GM19328 (cell line): ENCODE data around the gene BIN1.

ENCODE experiments used
- ATAC-seq: cut with Tn5 transposase; IDR thresholded peaks from one replicate; pipeline ENCODE4 v1.9.1; 2021; ENCODE audit warnings: mild to moderate bottlenecking, moderate library complexity; ENCODE audit not compliant: unreplicated experiment

BIN1 gene

GRCh38 chr2:127104166-127104660 lies 2.7 kb downstream of the BIN1 start:
- no peak for ATAC-seq

- ATAC-seq = no peak
These were observed 3.5 kb downstream of the BIN1 start for GRCh38 chr2:127103243-127104165.

DNA sequence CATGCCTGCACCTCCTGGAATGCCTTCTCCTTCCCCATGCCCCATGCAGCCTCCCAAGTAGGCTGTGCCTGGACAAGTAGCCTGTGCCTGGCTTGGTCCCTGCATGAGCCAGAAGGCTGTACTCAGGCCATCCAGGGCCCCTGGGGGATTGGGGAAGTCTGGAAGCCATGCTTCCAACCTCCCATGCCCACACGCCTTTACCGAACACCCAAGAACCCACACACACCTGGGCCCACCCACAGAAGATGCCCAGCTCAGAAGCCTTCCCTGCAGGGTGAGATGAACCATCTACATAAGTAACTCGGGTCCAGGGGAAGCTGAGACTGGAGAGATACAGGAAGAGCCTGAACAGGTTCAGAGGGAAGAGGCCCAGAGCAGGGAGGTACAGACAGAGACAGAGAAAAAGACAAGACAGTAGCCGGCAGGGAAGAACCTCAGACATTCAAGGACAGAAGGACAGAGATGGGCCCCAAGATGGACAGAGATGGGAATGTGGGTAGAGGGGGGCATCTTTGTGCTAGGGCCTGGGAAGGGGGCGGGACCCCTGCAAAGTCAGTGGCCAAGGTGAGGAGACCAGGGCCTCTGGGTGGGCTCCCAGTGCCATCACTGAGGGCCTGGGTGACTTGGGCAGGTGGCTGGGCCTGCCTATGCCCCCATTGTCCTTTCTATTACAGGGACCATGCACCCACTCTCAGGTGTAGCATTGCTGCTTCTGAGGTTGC lies 4.3 kb downstream of the BIN1 start:
- no peak for ATAC-seq

DNA sequence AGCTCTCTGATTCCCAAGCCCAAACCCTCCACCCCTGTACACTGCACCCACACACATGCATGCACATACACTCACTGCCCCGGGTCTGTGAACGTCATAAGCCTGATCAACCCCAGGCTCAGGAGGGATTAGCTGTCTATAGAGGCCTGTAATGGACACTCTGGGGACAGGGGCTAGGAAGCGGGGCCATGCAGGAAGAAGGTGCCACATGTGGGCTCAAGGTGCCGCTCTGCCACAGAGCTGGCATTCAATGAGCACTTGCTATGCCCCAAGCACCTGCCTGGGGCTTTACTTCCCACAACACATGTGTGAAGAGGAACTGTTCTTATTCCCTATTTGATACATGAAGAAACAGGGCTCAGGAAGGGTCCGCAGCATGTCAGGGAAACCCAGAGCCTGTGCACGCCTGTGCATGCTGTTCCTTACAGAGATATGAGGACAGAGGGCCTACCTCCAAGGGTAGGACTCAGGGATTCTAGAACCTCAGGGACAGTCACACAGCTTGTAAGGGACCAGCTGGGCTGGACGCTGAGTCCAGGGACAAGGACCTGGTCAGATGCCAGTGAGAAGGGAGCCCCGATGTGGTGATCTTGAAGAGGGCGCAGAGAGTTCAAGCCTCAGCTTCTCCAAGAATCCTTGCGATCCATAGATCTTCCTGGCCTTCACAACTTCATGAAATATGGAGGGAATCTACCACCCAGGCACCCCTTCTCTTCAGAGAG lies 5.0 kb downstream of the BIN1 start:
- ATAC-seq = no peak

DNA sequence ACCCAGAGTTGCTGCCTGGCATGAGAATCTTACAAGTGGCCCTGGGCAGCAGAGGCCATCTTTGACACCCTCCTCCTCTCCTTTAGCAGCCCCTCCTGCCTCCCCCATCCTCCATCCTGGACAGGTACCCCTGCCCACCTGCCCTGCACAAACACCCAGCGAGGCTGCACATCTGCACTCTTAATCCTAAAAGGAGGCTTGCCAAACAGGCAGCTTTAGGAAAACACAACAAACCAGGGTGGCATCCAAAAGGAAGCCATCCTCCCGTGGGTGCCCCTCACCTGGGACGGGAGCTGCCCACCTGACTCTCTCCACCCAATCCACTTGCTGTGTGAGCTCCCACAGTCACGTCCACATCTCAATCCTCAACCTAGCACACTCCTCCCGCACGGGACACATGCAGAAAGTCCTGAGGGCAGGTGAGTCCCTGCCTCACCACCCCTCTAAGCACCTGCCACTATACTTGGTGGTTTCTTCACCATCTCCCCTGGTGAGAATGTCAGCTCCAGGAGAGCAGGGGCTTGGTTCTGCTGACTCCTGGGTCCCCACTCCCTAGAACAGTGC lies 5.8 kb downstream of the BIN1 start:
- no peak for ATAC-seq

GRCh38 chr2:127100251-127101047 lies 6.5 kb downstream of the BIN1 start:
- no peak for ATAC-seq

DNA sequence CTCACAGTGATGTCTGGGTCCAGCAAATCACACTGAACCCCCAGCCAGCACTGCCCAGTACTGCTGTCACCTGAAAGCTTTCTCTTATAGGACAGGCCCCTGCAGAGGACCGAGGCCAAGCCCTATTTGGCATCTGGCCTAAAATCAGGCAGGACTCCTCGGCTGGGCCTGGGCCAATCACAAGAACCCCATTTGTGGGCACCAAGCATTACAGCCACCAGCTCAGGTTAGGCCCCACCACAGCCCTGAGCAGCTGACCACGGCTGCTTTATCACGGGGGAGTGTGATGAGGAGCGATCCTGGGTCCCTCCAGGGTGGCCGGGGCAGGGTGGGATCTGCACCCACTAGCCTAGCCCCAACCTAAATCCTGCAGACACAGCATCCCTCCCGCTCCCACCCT lies 8.2 kb downstream of the BIN1 start:
- no peak for ATAC-seq

- ATAC-seq = no peak
These were observed 8.9 kb downstream of the BIN1 start for GRCh38 chr2:127097841-127098651.

DNA sequence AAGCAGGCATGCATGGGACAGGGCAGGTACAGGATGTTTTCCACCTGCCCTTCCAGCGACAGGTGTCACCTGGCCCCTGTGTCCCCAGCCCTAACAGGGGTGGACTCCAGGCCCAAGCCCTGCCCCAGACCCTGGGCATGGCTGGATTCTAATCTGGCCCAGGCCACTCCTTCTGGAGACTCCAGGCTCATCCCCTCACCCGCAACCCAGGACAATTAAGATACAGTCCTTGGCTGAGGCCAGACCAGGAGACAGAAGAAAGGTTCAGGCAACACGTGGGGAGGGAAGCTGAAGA lies 9.5 kb downstream of the BIN1 start:
- no peak for ATAC-seq

- no peak for ATAC-seq
These were observed 10.1 kb downstream of the BIN1 start for GRCh38 chr2:127096718-127097470.

DNA sequence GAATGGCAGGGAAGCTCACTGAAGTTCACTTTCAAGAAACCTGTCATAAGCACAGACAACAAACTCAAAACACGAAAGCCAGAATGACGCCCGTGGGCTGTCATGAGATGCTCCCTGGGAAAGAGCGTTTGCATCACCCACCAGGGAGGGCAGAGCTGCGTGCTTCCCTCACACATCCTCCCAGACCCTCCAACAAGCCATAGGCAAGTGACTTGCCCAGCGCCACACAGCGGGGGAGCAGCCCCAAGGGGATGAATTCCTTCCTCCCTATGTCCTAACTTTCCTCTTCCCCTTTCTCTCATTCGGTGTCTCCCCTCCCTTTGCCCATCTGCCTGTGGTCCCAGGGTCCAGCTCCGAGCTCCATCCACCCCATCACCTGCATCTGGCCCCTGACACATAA lies 10.7 kb downstream of the BIN1 start:
- no peak for ATAC-seq

DNA sequence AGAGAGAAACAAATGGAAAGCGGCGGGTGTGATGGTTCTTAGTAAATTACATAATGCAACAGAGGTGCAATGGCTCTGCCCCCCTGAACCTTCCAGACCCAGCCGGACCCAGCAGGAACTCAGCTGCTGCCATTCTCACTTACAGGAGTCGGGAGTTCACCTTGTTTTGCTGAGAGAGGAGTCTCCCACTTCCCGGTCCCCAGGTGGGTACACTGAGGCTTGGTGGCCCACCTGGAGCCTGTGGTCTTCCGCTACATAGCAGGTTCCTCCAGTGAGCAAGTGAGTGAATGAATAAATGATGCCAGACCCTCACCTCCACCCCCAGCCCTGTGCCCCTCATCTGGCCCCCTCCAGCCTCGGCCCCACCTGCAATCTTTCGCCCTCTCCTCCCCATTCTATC lies 11.2 kb downstream of the BIN1 start:
- no peak for ATAC-seq

GRCh38 chr2:127095367-127095641 lies 11.7 kb downstream of the BIN1 start:
- no peak for ATAC-seq

DNA sequence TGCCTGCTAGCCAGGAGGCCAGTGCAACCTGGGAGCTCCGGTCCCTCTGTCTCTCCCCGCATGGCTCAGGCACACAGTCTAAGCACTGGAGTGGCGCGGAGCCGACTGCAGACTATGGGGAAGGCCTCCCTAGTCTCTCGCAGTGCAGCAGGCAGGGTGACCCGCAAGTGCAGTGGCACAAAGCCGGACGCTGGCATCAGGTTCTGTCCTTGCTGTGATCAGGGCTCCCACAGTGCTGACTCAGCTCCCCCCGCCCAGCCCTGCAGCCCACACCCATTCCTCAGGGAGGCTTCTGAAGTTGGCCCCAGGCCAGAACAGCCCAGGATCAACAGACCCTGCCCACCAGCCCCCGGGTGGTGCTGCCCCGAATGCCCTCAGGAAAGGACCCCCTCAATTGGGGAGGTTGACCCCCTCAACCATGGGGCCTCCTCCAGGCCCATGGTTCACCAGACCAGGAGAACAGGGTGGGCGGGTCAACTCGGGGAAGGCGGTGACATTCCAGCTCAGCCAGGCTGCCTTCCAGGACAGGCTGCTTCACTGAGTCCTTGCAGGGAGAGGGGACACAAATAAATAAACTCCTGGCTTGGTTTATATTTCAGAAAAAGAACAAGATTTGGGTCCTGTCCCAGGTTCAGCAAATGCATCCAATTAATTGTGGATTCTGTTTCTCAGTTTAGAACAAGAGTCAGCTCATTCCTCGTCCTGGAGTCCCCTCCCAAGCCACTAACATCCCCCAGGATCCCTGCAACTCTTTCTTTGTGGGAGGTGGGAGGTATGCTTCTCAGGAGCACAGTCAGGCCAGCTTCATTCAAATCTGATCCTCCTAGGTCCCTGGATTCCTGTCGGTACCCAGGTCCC lies 12.2 kb downstream of the BIN1 start:
- ATAC-seq = no peak

GRCh38 chr2:127093648-127094210 lies 13.2 kb downstream of the BIN1 start:
- ATAC-seq = no peak

- ATAC-seq = no peak
These were observed 13.9 kb downstream of the BIN1 start for GRCh38 chr2:127092901-127093516.

DNA sequence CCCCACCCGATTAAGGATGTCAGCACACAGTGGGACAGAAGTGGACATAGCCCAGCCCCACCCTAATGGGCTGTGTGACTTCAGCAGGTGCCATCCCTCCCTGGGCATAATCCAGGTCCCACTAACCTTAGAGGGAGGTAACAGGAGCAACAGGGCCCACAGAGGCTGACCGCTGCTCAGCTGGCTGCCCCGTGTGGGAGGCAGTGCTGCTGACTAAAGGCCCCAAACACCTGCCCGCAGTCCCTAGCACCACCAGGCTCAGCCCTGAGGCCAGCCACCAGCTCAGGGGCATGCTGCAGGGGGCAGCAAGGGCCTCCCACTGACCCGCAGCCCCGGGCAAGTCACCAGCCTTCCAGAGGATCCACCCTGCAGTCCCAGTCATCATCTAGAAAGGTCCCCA lies 14.6 kb downstream of the BIN1 start:
- ATAC-seq = no peak
